Neural cell (in vitro differentiated cells): Measurements from ENCODE around the gene PDK1. TPM values are rescaled to one million over a fixed set of nuclear protein-coding genes. Genes with fewer than 3 reads are reported as not detected.

Experiments
- H2AFZ ChIP-seq: fragments of 200-600, 300-800 bp; sonication (generic), shearing (Covaris generic); 2 replicates; pipeline ENCODE4 v1.6.0; 2014; ENCODE audit warnings: low read depth, mild to moderate bottlenecking, antibody characterized with exemption, low read length, moderate library complexity
- H3F3A ChIP-seq: fragments of 200-600 bp; shearing (Covaris generic); 2 replicates; pipeline ENCODE4 v1.6.1; 2016; ENCODE audit warnings: mild to moderate bottlenecking, moderate library complexity, mixed read lengths, antibody characterized with exemption, low read length; ENCODE audit not compliant: insufficient read depth, poor library complexity, severe bottlenecking
- H3K27ac ChIP-seq: fragments of 200-600, 300-800 bp; sonication (generic), shearing (Covaris generic); 2 replicates; pipeline ENCODE4 v1.5.1; 2014; ENCODE audit warnings: mild to moderate bottlenecking, low read length, moderate library complexity
- H3K27me3 ChIP-seq: fragments of 300-800, 200-600 bp; sonication (generic), shearing (Covaris generic); 2 replicates; pipeline ENCODE4 v1.6.0; 2014; ENCODE audit warnings: mild to moderate bottlenecking, low read depth, low read length, moderate library complexity; ENCODE audit not compliant: insufficient read depth
- H3K36me3 ChIP-seq: fragments of 300-800, 200-600 bp; sonication (generic), shearing (Covaris generic); 2 replicates; pipeline ENCODE4 v1.5.1; 2014; ENCODE audit warnings: mild to moderate bottlenecking, antibody characterized with exemption, low read length, moderate library complexity; ENCODE audit not compliant: insufficient read depth
- H3K4me2 ChIP-seq: fragments of 300-800, 200-600 bp; sonication (generic), shearing (Covaris generic); 2 replicates; pipeline ENCODE4 v1.6.0; 2014; ENCODE audit warnings: mild to moderate bottlenecking, low read length
- H3K4me3 ChIP-seq: fragments of 300-800, 200-600 bp; sonication (generic), shearing (Covaris generic); 2 replicates; pipeline ENCODE4 v1.5.1; 2014; ENCODE audit warnings: mild to moderate bottlenecking, low read length, moderate library complexity
- H3K79me2 ChIP-seq: fragments of 200-600 bp; shearing (Covaris generic); replicated peaks from 2 replicates; pipeline ENCODE4 v1.6.0; 2014; ENCODE audit warnings: mild to moderate bottlenecking, low read length, moderate library complexity; ENCODE audit not compliant: insufficient read depth
- H3K9ac ChIP-seq: fragments of 300-800, 200-600 bp; sonication (generic), shearing (Covaris generic); 2 replicates; pipeline ENCODE4 v1.6.1; 2016; ENCODE audit warnings: mild to moderate bottlenecking, low read length, mixed read lengths
- H3K9me2 ChIP-seq: fragments of 200-600 bp; shearing (Covaris generic); 2 replicates; pipeline ENCODE4 v1.6.1; 2016; ENCODE audit warnings: mild to moderate bottlenecking, low read length, mixed read lengths; ENCODE audit not compliant: insufficient read depth
- H3K9me3 ChIP-seq: fragments of 200-600, 300-800 bp; sonication (generic), shearing (Covaris generic); 2 replicates; pipeline ENCODE4 v1.6.1; 2016; ENCODE audit warnings: mild to moderate bottlenecking, mixed run types, low read length, moderate library complexity, mixed read lengths
- H4K20me1 ChIP-seq: fragments of 200-600 bp; shearing (Covaris generic); 2 replicates; pipeline ENCODE4 v1.6.1; 2016; ENCODE audit warnings: mild to moderate bottlenecking, mixed run types; ENCODE audit not compliant: insufficient read depth
- CTCF ChIP-seq: fragments of 450-650 bp; IDR thresholded peaks from 2 replicates; pipeline ENCODE4 v1.5.1; 2014; ENCODE audit warnings: antibody characterized with exemption, mild to moderate bottlenecking, moderate library complexity; ENCODE audit not compliant: poor library complexity, severe bottlenecking
- EP300 ChIP-seq: fragments of 450-650 bp; conservative IDR thresholded peaks from 2 replicates; pipeline ENCODE4 v1.6.1; 2014; ENCODE audit warnings: antibody characterized with exemption, mild to moderate bottlenecking, moderate library complexity; ENCODE audit not compliant: poor library complexity, severe bottlenecking
- EZH2 ChIP-seq: fragments of 200-600, 300-800 bp; shearing (Covaris generic), sonication (generic); IDR thresholded peaks from 2 replicates; pipeline ENCODE4 v1.6.1; 2014; ENCODE audit warnings: antibody characterized with exemption, low read length, borderline replicate concordance, mild to moderate bottlenecking; ENCODE audit not compliant: insufficient read depth, poor library complexity, severe bottlenecking
- MXI1 ChIP-seq: fragments of 450-650 bp; conservative IDR thresholded peaks from 2 replicates; pipeline ENCODE4 v1.6.1; 2014; ENCODE audit warnings: antibody characterized with exemption, mild to moderate bottlenecking; ENCODE audit not compliant: poor library complexity, severe bottlenecking
- POLR2AphosphoS5 ChIP-seq: IDR thresholded peaks from 2 replicates; pipeline ENCODE4 v1.6.1; 2012
- RAD21 ChIP-seq: fragments of 450-650 bp; conservative IDR thresholded peaks from 2 replicates; pipeline ENCODE4 v1.6.1; 2014; ENCODE audit warnings: antibody characterized with exemption, mild to moderate bottlenecking, moderate library complexity
- SMC3 ChIP-seq: fragments of 450-650 bp; conservative IDR thresholded peaks from 2 replicates; pipeline ENCODE4 v1.6.1; 2014; ENCODE audit warnings: antibody characterized with exemption, mild to moderate bottlenecking, moderate library complexity; ENCODE audit not compliant: poor library complexity
- TAF1 ChIP-seq: IDR thresholded peaks from 2 replicates; pipeline ENCODE4 v1.6.1; 2012; ENCODE audit warnings: low read depth
- polyA plus RNA-seq: library from polyadenylated mRNA; depleted of rRNA; stranded (reverse); fragments of >200 nt; gene quantifications from 2 replicates; pipeline ENCODE4 v1.2.3, GENCODE V29; 2014
- TF ChIP-seq, protein P1 (sequence below): IDR thresholded peaks from 2 replicates; pipeline ENCODE4 v1.6.1; 2012; ENCODE audit warnings: borderline replicate concordance

Gene PDK1
- polyA plus RNA-seq, 1 donor from 2014 or later: 10.8 TPM

DNA sequence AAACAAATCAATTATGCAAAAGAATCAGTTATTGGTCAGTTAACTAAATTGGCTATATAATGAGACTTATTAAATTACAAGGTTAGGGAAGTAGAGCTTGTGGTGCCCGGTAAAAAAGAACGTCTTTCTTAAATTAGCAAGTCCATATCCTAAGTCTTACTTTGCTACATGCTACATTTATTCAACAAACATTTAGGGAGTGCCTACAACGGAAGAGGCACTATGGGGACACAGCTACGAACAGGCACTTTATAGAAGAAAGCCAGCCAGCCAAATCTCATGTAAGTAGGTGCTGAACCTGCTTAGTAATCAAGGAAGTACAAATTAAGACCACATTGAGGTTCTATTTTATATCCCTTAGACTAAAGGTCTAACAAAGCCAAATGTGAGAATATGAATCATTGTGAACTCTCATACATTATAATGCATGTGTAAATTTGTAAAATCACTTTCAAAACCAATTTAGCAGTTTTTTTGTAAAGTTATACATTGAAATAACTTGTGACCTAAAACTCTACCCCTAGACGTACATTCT, 59.9 kb downstream of the PDK1 start:
- no peak overlapping the region for H3K4me3 ChIP-seq
- no peak overlapping the region for H3K9ac ChIP-seq
- H3F3A ChIP-seq: no peaks in the 10 kb centered on the region
- H3K9me3 ChIP-seq: no peaks in the 10 kb centered on the region
- TF ChIP-seq RAD21 (no peak), EZH2 (no peak), MXI1 (no peak), SMC3 (no peak), EP300 (no peak), POLR2AphosphoS5 (no peak), CTCF (no peak), TAF1 (no peak)
- TF ChIP-seq, protein P1, sequence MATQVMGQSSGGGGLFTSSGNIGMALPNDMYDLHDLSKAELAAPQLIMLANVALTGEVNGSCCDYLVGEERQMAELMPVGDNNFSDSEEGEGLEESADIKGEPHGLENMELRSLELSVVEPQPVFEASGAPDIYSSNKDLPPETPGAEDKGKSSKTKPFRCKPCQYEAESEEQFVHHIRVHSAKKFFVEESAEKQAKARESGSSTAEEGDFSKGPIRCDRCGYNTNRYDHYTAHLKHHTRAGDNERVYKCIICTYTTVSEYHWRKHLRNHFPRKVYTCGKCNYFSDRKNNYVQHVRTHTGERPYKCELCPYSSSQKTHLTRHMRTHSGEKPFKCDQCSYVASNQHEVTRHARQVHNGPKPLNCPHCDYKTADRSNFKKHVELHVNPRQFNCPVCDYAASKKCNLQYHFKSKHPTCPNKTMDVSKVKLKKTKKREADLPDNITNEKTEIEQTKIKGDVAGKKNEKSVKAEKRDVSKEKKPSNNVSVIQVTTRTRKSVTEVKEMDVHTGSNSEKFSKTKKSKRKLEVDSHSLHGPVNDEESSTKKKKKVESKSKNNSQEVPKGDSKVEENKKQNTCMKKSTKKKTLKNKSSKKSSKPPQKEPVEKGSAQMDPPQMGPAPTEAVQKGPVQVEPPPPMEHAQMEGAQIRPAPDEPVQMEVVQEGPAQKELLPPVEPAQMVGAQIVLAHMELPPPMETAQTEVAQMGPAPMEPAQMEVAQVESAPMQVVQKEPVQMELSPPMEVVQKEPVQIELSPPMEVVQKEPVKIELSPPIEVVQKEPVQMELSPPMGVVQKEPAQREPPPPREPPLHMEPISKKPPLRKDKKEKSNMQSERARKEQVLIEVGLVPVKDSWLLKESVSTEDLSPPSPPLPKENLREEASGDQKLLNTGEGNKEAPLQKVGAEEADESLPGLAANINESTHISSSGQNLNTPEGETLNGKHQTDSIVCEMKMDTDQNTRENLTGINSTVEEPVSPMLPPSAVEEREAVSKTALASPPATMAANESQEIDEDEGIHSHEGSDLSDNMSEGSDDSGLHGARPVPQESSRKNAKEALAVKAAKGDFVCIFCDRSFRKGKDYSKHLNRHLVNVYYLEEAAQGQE: no peak
- H4K20me1 ChIP-seq: no peaks in the 10 kb centered on the region
- H3K27ac ChIP-seq: no peak overlapping the region
- H3K79me2 ChIP-seq: no peaks in the 10 kb centered on the region
- no peak overlapping the region for H2AFZ ChIP-seq
- H3K4me2 ChIP-seq: no peak overlapping the region
- H3K9me2 ChIP-seq: no peaks in the 10 kb centered on the region
- H3K36me3 ChIP-seq: no peaks in the 10 kb centered on the region
- no peaks in the 10 kb centered on the region for H3K27me3 ChIP-seq

DNA sequence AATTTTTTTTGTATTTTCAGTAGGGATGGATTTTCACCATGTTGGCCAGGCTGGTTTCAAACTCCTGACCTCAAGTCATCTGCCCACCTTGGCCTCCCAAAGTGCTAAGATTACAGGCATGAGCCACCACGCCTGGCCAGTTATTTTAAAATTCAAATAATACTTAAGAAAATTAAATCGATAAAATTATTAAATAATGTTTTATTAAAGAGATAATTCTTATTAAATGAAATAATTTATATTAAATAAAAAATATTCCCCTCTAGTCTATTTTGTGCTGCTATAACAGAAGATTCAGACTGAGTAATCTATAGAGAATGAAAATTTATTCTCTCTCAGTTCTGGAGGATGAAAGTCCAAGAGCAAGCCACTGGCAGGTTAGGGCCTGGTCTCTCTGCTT, 61.2 kb downstream of the PDK1 start:
- Histone ChIP-seq H3K9ac (no peak overlapping the region), H3K27ac (no peak overlapping the region), H3K27me3 (no peaks in the 10 kb centered on the region), H3K9me3 (no peaks in the 10 kb centered on the region), H3K4me2 (no peak overlapping the region), H3K9me2 (no peaks in the 10 kb centered on the region), H3K4me3 (no peak overlapping the region), H3K79me2 (no peaks in the 10 kb centered on the region), H3K36me3 (no peaks in the 10 kb centered on the region), H3F3A (no peaks in the 10 kb centered on the region), H4K20me1 (no peaks in the 10 kb centered on the region), H2AFZ (no peak overlapping the region)
- TF ChIP-seq CTCF (no peak), POLR2AphosphoS5 (no peak), SMC3 (no peak)
